Activated CD4-positive, CD25-positive, alpha-beta regulatory T cell treated with anti-CD3 and anti-CD28 coated beads, Interleukin-2, amount 50 U/mL, for 24 hours (primary cell): ENCODE results near the gene SKIC8.

Experiments
- ATAC-seq, 2 donors: fragments of 150-1000 bp; cut with Tn5 transposase; one replicate each; pipeline ENCODE4 v1.10.0; 2021; ENCODE audit warnings: mild to moderate bottlenecking in 1 of 2, moderate library complexity in 1 of 2

SKIC8 gene

GRCh38 chr15:78321786-78322185 lies 22.4 kb upstream of the SKIC8 start:
- no peak for ATAC-seq

GRCh38 chr15:78321041-78321570 lies 21.7 kb upstream of the SKIC8 start:
- no peak for ATAC-seq

- no peak for ATAC-seq
Observed at GRCh38 chr15:78320183-78320582, 20.8 kb upstream of the SKIC8 start.

GRCh38 chr15:78319588-78319987 lies 20.2 kb upstream of the SKIC8 start:
- ATAC-seq = no peak

GRCh38 chr15:78317145-78317836 lies 17.9 kb upstream of the SKIC8 start:
- no peak for ATAC-seq

- ATAC-seq = no peak
Observed at GRCh38 chr15:78316283-78317083, 17.1 kb upstream of the SKIC8 start.

GRCh38 chr15:78315686-78316282 lies 16.4 kb upstream of the SKIC8 start:
- ATAC-seq = no peak

- ATAC-seq = no peak
Observed at GRCh38 chr15:78314181-78314581, 14.8 kb upstream of the SKIC8 start.

GRCh38 chr15:78313383-78313782 lies 14.0 kb upstream of the SKIC8 start:
- no peak for ATAC-seq

GRCh38 chr15:78312957-78313356 lies 13.5 kb upstream of the SKIC8 start:
- ATAC-seq = no peak

GRCh38 chr15:78312536-78312935 lies 13.1 kb upstream of the SKIC8 start:
- no peak for ATAC-seq

GRCh38 chr15:78311292-78311691 lies 11.9 kb upstream of the SKIC8 start:
- ATAC-seq = no peak

GRCh38 chr15:78308422-78309032 lies 9.1 kb upstream of the SKIC8 start:
- ATAC-seq = peak; percentile 56 to 76

GRCh38 chr15:78307976-78308375 lies 8.6 kb upstream of the SKIC8 start:
- no peak for ATAC-seq

- no peak for ATAC-seq
Observed at GRCh38 chr15:78306176-78306774, 6.9 kb upstream of the SKIC8 start.

GRCh38 chr15:78304216-78305066 lies 5.0 kb upstream of the SKIC8 start:
- no peak for ATAC-seq

- ATAC-seq = no peak
Observed at GRCh38 chr15:78302579-78303312, 3.3 kb upstream of the SKIC8 start.

GRCh38 chr15:78301828-78302227 lies 2.4 kb upstream of the SKIC8 start:
- ATAC-seq = no peak

- no peak for ATAC-seq
Observed at GRCh38 chr15:78301326-78301725, 1.9 kb upstream of the SKIC8 start.

- ATAC-seq = no peak
Observed at GRCh38 chr15:78292219-78292618, 7.2 kb downstream of the SKIC8 start.

GRCh38 chr15:78291698-78292097 lies 7.7 kb downstream of the SKIC8 start:
- ATAC-seq = no peak
